ENCODE measurements around the gene RDH16.

RDH16 gene, protein sequence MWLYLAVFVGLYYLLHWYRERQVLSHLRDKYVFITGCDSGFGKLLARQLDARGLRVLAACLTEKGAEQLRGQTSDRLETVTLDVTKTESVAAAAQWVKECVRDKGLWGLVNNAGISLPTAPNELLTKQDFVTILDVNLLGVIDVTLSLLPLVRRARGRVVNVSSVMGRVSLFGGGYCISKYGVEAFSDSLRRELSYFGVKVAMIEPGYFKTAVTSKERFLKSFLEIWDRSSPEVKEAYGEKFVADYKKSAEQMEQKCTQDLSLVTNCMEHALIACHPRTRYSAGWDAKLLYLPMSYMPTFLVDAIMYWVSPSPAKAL

DNA sequence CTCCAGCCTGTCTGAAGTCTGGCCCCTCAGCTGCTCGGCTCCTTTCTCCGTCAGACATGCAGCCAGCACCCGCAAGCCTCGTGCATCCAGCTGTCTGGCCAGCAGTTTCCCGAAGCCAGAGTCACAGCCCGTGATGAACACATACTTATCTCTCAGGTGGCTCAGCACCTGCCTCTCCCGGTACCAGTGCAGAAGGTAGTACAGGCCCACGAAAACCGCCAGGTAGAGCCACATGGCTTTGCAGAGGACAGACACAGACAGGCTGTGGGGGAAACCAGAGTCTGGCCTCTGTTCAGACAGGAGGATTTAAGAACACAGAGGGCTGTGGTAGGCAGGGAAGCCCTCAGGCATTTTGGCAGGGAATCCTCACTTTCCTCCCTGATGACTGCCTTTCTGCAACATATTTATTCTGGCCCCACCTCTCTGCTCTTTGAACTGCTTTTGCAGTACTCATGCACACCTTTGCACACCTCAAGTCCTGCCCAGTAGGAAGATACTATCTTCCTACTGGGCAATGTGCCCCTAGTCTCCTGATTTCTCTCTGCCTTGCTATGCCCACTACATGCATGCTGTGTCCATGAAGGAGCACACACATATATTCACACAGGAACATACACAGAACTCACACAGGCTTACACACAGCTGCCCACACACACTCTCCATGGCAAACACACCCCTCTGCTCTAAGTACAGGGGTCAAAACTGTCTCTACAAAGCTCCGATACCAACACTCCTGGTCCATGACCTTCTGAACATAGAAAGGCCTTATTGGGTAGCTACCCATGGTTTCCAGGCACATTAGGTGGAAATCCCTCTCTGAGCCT is at the start of gene RDH16:
RDH16 (minus strand) TSS at position 380 of the 824 bp plus-strand sequence; CDS start at position 234, 146 bp downstream.
- DNase-seq: no peak

DNA sequence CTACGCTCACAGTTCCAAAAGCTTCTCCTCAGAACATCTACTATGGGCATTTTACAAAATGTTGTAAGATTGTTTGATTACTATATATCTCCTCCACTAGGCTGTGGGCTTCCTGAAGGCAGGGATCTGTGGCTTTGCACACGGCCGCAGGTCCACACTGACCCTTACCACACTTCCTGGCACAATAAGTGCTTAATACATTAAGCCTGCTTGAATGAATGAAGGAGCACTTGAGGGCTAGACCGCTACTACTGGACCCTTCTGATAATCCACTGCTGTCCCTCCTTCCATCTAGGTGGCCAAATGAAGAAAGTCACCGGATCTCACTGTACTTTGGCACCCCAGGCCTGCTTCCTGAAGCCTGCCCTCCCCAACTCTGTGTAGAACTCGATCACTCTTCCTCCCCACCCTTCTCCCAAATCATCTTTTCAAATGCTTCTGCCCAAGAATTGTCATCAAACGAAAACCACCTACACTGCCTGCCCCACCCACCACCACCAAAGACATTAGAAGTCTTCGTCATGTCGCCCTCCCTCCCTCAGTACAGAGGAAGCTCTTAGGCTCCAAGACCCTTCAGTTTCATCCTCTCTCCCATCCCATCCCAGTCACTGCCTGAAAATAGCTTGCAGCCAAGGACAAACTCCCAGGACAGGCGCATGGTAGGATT is 49.5 kb upstream of the RDH16 start:
- no peak for DNase-seq

DNA sequence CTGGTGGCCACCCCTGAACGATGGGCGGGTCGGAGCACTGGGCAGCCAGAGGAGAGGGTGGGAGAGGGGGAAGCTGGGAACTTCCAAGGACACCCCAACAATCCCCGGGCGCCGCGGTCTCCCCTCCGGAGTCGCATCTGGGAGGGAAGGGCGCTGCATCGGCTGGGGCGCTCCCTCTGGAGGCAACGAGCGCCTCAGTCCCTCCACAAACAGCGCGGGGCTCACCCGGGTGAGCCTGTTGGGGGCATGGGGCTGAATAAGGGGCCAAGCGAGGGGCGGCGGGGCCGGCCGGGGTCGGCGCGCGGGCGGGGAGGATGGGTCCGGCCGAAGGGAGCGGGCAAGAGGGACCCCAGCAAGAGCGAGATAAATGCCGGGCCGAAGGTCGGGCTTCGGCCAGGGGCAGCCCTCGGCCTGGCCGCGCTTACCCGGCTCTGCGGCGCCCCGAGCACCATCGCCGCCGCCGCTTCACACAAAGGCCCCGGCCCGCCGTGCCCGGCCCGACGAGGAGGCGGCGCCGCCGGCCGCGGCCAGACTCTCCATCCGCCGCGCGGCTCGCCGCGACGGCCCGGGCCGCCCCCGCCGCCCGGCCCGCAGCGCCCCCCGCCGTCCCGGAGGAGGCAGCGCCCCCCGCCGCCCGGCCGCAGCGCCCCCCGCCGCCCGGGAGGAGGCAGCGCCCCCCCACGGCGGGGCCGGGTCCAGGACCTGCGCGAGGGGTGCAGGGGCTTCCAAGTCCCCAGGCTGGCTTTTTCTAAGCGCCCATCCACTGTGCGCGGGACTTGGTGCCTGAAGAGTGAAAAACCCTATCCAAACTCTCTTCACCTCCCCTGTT is 48.8 kb upstream of the RDH16 start, which contains the start of gene ZBTB39:
ZBTB39 (minus strand) TSS at position 567 of the 829 bp plus-strand sequence. CDS start 1,629 bp downstream, outside the sequence.
- peak; percentile 52 to 70 for DNase-seq

DNA sequence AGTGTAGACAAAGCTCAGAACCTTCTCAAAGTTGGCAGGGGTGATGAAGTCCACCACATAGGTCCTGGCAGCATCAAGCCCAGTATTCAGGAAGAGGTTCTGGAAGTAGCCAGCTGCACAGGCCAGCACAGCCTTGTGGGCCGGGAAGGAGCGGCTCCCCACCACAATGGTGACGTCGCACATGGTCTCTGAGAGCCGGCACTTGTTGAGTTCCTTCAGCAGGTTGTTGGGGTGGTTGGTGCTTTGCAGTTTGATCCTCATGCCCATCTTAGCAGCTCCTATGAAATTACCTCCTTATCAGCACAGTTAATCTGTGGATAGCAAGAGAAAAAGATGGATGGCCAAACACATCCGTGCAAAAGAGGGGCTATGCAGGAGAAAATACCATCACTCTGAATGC is 47.2 kb upstream of the RDH16 start:
- DNase-seq: no peak

DNA sequence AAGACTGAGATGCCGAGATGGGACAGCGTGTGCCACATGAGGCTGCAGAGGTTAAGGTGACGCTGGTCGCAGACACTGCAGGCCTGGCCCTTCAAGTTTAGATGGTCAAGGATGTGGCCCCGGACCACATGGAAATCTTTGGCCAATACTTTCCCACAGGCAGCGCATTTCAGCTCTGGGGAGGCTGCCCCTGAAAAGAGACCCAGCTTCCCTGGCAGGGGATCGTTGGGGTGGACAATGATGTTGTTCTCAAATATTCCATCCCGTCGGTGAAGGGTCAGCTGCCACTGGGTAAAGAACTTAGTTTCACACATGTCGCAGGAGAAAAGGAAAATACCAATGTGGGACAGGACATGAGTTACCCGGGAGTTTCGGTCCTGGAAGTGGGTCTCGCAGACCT is 46.0 kb upstream of the RDH16 start:
- DNase-seq: no peak

DNA sequence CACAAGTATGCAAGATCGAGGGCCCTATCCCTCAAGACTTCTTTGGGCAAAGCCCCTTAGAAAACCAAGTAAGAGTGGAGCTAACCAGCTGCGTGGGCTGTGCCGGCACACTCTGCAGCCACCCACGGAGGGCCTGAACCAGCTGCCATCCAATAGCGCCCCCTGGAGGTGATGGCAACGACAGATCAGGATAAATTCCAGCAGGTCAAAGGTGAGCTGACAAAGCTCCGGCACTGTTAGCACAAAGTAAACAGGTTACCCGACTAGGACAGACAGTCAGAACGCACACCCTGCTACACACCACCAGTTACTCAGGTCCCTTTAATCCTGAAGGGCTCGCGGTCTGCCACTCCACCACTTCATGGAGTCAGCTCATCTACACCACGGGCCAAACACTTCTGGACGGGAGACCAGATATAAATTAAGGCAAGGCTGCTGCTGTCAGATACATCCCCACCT is 44.1 kb upstream of the RDH16 start:
- DNase-seq: peak; percentile 64 to 65

DNA sequence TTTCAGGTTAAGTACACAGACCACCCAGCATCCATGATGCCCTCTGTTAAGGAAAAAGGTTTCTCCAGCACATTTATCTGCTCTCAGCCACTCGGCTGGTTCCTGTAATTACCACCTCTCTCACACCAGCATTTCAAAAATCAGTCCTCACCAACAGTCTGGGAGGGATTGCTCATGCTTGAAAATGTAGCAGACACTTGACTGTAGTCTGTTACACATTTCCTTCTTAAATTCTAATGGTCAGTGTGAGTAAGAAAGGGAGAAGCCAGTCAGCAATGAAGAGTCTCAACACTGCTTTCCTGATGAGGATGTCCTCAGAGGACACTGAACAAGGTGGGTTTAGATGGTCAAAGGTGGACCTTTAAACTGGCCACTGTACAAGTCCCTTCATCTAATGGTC is 43.0 kb upstream of the RDH16 start:
- DNase-seq: no peak

DNA sequence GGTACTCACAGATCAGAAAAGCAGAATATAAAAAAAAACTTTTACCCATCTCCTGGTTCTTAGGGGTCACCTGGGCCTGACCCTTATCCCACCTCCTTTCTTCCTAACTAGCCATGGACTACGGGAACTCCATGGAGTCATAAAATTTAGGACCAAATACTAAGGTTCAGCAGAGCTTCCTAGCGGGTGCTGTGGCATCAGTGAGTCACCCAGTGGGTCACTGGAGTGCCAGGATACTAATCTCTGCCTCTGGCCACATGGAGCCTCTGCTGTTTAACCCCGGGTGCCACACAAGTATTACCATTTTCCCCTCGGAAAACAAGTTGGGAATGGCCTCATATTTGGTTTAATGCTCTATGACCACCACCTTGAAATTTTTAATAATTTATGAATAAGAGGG is 42.0 kb upstream of the RDH16 start:
- no peak for DNase-seq

DNA sequence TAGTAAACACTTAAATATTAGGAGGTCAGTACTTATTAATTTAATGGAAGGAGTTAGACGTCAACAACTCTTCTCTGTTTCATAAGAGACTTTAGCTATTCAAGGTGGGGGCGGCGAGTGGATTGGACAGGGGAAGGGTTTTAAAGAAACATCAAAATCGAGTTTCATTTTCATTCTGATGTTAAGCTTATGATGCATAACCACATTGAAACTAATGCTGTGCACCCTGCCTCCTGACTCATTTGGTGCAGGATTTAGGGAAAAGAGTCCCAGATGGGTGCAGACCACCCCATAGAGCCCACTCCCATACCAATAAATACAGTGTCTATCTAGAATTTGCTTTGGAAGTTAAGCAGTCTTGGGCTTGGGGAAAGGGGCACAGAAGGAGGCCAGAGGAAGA is 41.6 kb upstream of the RDH16 start:
- DNase-seq: no peak

DNA sequence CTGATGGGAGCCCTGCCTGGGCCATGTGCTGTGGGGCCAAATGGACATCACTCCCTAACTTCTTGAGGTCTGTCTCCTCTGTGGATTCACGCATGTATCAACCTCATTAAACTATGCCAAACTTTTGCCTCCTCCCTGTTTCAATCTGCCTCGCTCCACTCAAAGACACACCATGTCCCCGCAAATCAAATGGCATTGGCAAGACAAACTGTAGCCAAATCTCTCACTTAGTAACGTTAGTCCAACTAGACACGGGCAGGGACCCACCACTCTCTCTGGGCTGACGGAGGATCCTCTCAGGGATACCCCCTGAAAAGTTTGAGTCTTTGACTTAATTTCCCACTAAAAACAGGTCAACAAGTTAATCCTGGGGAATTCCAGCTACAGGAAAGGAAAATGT is 40.9 kb upstream of the RDH16 start:
- no peak for DNase-seq

DNA sequence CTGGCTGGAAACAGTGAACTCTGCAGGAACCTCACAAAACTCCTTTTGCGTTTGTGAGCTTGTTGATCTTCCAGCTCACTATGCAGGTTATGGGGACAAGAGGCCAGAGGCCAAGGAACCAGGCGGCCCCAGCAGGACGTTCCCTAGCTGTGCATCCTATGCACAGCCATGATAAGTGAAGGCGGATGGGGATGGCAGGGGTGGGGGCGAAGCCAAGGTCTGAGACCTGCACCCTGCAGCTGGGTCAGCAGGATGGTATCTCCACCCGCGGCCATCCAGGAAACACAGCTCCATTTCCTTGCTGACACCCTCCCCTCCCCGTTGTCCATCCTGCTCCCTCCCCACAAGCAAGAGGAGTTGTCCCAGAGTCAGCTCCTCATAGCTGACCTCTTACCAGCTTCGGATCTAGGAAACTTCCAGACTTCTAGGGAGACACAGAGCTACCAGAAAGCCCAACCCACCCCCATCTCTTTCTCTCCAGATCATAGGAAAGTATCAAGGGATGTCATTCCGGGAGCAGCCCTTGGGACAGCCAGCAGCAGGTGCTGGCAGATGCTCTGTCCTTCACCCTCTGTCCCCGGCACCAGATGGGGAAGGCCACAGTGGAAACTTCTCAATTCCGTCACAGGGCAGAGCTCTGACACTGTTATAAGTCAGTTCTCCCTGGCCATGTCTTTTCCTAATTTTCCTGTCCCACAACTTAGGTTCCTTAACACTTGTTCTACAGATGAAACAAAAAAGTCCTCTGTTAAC is 39.6 kb upstream of the RDH16 start:
- DNase-seq: no peak

DNA sequence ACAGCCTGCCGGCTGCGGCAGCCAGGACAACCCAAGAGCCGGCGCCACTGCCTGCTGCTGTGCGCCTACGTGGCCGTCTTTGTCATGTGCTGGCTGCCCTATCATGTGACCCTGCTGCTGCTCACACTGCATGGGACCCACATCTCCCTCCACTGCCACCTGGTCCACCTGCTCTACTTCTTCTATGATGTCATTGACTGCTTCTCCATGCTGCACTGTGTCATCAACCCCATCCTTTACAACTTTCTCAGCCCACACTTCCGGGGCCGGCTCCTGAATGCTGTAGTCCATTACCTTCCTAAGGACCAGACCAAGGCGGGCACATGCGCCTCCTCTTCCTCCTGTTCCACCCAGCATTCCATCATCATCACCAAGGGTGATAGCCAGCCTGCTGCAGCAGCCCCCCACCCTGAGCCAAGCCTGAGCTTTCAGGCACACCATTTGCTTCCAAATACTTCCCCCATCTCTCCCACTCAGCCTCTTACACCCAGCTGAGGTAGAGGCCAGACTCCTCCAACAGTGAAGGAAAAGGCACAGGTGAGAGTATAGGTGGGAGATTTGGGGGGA is 38.6 kb upstream of the RDH16 start:
- DNase-seq: no peak

DNA sequence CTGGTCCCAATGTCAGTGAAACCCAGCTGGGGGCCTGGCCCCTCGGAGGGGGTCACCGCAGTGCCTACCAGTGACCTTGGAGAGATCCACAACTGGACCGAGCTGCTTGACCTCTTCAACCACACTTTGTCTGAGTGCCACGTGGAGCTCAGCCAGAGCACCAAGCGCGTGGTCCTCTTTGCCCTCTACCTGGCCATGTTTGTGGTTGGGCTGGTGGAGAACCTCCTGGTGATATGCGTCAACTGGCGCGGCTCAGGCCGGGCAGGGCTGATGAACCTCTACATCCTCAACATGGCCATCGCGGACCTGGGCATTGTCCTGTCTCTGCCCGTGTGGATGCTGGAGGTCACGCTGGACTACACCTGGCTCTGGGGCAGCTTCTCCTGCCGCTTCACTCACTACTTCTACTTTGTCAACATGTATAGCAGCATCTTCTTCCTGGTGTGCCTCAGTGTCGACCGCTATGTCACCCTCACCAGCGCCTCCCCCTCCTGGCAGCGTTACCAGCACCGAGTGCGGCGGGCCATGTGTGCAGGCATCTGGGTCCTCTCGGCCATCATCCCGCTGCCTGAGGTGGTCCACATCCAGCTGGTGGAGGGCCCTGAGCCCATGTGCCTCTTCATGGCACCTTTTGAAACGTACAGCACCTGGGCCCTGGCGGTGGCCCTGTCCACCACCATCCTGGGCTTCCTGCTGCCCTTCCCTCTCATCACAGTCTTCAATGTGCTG is 38.0 kb upstream of the RDH16 start:
- DNase-seq: no peak

DNA sequence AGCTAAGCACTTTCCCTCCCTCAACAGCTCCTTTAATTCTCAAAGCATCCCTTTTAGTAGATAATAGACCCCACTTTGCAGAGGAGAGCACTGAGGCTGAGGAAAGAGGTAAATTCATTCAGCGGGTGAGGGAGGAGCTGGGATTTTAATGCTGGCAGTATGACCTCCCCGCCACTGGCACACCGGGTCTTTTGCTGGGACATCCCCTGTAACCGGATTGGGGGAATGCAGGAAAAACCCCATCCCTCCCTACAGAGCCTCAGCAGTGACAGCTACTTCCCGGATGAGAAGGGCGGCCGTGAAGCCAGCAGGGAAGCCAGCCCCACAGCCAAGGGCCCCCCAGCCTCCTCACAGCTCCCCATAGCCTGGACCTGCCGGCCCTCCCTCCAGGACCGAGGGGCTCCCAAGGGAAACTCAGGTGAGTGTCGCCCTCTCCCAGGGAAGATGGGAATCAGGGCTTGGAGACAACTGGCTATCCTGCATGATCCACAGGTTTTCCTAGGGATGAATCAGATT is 36.9 kb upstream of the RDH16 start:
- no peak for DNase-seq

DNA sequence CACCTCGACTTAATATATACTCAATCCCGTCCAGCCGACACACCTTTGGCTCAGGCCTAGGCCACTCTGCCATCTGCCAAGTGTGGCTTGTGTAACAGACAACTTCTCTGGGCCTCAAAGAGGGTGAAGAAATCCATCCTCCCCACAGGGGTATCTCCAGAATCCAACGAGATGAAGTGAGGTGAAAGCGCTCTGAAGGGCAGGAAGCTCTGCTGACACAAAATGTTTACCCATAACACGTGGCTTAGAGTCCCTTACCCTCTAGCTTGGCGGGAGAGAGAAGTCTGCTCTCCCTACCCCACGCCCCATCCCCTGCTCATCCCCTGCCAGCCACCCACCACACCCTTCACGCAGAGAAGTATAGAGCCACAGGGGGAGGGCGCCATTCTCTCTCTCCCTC is 35.9 kb upstream of the RDH16 start:
- peak in 1 of 2 experiments; percentile 13 for DNase-seq

DNA sequence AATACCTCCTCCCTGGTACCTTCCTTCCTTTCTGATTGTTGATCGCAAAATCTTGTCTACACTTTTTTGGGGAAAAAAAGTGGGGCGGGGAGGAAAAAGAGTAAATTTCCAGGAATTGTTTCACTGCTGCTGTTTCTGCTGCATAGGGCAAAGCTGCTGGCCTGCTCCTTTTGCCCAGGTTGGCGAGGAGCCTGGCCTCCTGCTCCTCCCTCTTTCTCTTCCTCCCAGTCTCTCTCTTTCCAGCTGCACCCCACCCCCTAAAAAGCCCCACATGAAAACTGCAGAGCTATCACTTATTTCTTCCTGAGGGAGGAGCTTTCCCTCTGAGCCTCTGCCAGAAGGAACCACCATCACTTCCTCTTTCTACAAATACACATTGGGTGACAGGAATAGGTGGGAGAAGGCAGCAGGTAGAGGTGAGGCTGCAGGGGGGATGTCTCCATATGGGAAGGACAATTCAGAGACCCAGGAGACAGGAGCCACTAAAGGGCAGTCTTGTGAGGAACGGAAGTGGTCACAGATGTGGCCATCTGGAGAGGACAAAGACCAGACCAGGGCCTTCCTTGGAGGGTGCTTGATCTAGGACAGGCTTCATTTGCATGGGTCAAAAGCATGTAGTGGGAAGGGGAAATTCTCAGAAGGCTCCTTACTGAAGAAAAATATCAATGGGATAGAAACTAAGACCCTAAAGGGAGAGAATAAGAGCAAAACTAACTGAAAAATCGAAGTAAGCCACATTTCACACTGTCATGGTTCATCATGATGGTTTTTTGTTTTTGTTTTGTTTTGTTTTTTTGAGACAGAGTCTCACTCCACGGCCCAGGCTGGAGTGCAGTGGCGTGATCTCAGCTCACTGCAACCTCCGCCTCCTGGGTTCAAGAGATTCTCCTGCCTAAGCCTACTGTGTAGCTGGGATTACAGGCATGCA is 34.2 kb upstream of the RDH16 start:
- peak; percentile 88 to 92 for DNase-seq

DNA sequence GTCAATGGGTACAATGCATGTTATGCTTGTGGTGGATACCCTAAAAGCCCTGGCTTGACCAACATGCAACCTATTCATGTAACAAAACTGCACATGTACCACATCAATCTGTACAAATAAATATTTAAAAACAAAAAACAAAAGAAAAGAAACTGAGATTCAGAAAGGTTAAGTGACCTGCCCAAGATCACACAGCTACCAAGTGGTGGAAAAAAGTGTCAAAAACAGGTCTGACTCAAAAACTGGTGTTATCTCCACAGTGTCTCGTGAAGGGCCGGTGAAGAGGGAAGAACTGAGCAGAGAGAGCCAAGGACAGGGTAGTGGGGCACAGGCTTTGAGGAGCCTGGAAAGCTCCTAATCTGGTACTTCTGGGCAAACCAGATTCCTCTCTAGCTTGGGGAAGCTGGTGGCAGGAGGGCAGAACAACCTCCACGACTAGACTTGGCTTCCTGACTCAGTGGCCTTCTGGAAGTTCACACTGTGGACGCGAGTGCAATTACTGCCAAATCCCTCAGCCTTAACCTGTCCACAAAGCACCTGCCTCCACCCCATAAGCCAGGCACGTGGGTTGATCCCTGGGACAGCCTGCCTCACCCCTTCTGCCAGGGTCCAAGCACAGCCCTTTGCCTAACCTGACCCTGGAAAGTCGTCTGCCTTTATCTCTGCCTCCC is 33.4 kb upstream of the RDH16 start:
- DNase-seq: peak in 1 of 2 experiments; percentile 37

DNA sequence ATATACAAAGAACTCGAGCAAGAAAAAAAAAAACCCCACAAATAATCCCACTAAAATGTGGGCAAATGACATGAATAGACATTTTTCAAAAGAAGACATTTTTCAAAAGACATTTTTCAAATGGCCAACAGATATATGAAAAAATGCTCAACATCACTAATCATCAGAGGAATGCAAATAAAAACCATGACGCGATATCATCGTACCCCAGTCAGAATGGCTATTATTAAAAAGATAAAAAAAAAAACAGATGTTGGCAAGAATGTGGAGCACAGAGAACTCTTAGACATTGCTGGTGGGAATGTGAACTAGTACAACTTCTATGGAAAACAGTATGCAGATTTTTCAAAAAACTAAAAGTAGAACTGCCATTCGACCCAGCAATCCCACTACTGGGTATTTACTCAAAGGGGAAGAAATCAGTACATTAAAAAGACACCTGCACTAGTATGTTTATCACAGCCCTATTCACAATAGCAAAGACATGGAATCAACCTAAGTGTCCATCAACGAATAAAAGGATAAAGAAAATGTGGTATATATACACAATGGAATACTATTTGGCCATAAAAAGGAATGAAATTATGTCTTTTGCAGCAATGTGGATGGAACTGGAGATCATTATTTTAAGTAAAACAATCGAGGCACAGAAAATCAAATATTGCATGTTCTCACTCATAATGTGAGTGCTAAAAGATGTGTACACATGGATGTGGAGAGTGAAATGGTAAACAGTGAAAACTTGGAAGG is 32.6 kb upstream of the RDH16 start:
- no peak for DNase-seq
